Spleen (tissue), 13 donors: ENCODE measurements around the gene AGBL1. TPM values are rescaled to one million over a fixed set of nuclear protein-coding genes. Genes with fewer than 3 reads are reported as not detected.

Experiments
- DNase-seq: peaks from one replicate; pipeline ENCODE4 v3.0.0-alpha.2; 2020
- H3K27ac ChIP-seq, 8 donors: fragments of 200-600 bp; sonication (generic) in 7 of 8; 1 replicate in 4 of 8; 2 replicates in 4 of 8; pipeline versions ENCODE4 v1.5.0 to v1.8.0; 2016 to 2021; ENCODE audit warnings: inconsistent platforms in 4 of 8, mild to moderate bottlenecking in 4 of 8, moderate library complexity in 1 of 8
- H3K27me3 ChIP-seq, 7 donors: fragments of 200-600 bp; sonication (generic) in 6 of 7; replicated peaks in 1 of 7; 1 replicate in 4 of 7; 2 replicates in 3 of 7; pipeline versions ENCODE4 v1.5.0 to v1.8.0; 2016 to 2021; ENCODE audit warnings: inconsistent platforms in 3 of 7, mild to moderate bottlenecking in 1 of 7
- H3K36me3 ChIP-seq, 6 donors: fragments of 200-600 bp; sonication (generic) in 5 of 6; 1 replicate in 4 of 6; 2 replicates in 2 of 6; pipeline versions ENCODE4 v1.5.0 to v1.8.0; 2016 to 2021; ENCODE audit warnings: inconsistent platforms in 2 of 6
- H3K4me1 ChIP-seq, 6 donors: fragments of 200-600 bp; sonication (generic) in 5 of 6; 1 replicate in 3 of 6; 2 replicates in 3 of 6; pipeline versions ENCODE4 v1.5.0 to v1.8.0; 2016 to 2021; ENCODE audit warnings: inconsistent platforms in 3 of 6
- H3K4me3 ChIP-seq, 8 donors: fragments of 200-600 bp; sonication (generic) in 7 of 8; 1 replicate in 4 of 8; 2 replicates in 4 of 8; pipeline versions ENCODE4 v1.5.0 to v1.8.0; 2016 to 2021; ENCODE audit warnings: inconsistent platforms in 4 of 8, mild to moderate bottlenecking in 4 of 8, moderate library complexity in 2 of 8
- H3K9me3 ChIP-seq, 8 donors: fragments of 200-600 bp; sonication (generic) in 7 of 8; 1 replicate in 4 of 8; 2 replicates in 4 of 8; pipeline versions ENCODE4 v1.5.0 to v1.8.0; 2016 to 2021; ENCODE audit warnings: inconsistent platforms in 4 of 8
- POLR2A ChIP-seq, 3 donors: fragments of 450-650 bp; IDR thresholded peaks; one replicate each; pipeline ENCODE4 v1.5.1; 2017; ENCODE audit warnings: antibody characterized with exemption in 3 of 3, mild to moderate bottlenecking in 1 of 3
- POLR2AphosphoS5 ChIP-seq, 3 donors: sonication (generic); formaldehyde crosslinking; IDR thresholded peaks; one replicate each; pipeline ENCODE4 v1.5.1; 2017; ENCODE audit warnings: antibody characterized with exemption in 3 of 3
- WGBS, 5 donors: extraction: QIAGEN DNeasy Blood & Tissue Kit in 3 of 5; methylation state at CpG; one replicate each; pipeline versions ENCODE4 v1.1.5 to v1.1.7; 2013 to 2018; 5-methylcytosine and 5-hydroxymethylcytosine counted together
- intact Hi-C: fragments of 100-400 bp; cut with DNase I; formaldehyde crosslinking; loops from one replicate; pipeline ENCODE4 v1.15.0; 2023; ENCODE audit warnings: low total_unique reads
- long read RNA-seq, 2 donors: transcript quantifications; one replicate each; lab custom pipeline, GENCODE V29; 2026
- polyA plus RNA-seq, 3 donors: library from polyadenylated mRNA; stranded (reverse); fragments of 200-250 nt; gene quantifications; one replicate each; pipeline ENCODE4 v1.2.1, GENCODE V29; 2013
- total RNA-seq, 7 donors: library from RNA; depleted of rRNA in 3 of 7; stranded (reverse); fragments of >200 nt in 3 of 7; fragmentation: NEBNext Ultra II Directional in 4 of 7; extraction: Animal tissue kit (Norgen Biotek cat#: 25700) in 4 of 7; gene quantifications; one replicate each; pipeline versions ENCODE4 v1.1.0 to v1.2.1, GENCODE V29; 2016 to 2021
- TF ChIP-seq, protein P1 (sequence below), 11 experiments: fragments of 200-600 bp in 7 of 11; fragments of 450-650 bp in 4 of 11; sonication (generic) in 4 of 11; IDR thresholded peaks in 8 of 11; conservative IDR thresholded peaks in 3 of 11; 1 replicate in 7 of 11; 2 replicates in 4 of 11; pipeline versions ENCODE4 v1.4.0 to v1.8.0; 2016 to 2021; ENCODE audit warnings: antibody characterized with exemption in 11 of 11, inconsistent platforms in 4 of 11, mild to moderate bottlenecking in 1 of 11
- donor health status: healthy with polysubstance abuse.
- donor health status: DM: no; HTN: no; CAD: no; lungs with moderate emphysema.
- donor health status: DM: no; HTN: no; CAD: no.
- donor health status: Bipolar disorder and iron deficiency.
- donor health status: healthy.
- donor health status: DM: no; HTN: no; CAD: no.
- donor health status: DM: yes; HTN: yes; CAD: no.

AGBL1 gene
- not detected for total RNA-seq
- polyA plus RNA-seq = not detected
- long read RNA-seq, donor 1 = 0 reads
- long read RNA-seq, donor 2 = 0 reads

DNA sequence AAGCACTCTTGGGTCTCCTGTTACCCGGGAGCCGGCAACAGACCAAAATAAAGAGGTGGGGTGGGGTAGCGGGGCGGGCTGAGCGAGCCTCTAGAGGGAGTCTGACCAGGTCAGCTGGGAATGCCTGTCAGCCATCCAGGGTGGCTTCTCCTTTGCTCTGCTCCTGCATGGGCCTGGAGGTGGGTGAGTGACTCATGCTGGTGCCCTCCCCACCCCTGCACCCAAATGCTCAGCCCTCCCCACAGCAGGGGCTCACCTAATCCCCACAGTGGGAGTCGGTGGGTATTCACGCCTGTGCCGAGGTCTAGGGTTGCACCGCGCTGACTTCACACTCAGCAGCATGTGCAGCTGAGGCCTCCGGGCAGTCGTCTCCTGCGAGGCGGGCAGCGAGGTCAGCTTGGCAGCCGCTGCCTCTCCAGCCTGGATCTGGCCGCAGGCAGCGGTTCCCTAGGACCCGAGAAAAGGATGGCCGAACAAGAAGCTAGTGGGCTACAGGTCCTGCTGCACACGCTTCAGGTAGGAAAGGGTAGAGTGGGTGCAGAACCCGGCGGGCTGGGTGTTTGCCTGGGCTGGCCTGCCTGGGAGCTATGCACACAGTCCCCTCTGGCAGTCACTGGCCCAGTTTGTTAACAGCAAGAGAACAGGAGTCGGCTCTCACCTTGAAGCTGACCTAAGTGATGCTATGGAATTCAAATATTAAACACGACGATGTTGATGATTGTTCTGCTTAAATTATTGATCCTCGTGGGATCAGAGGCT lies at the start of gene AGBL1:
Gene AGBL1 (plus strand): TSS at position 364 of the 759 bp plus-strand sequence.
- no peaks in the 10 kb centered on the region for H3K9me3 ChIP-seq
- no peak for TF ChIP-seq POLR2AphosphoS5 (IDR thresholded peaks at IDR 0.05)
- no peak for TF ChIP-seq POLR2A (IDR thresholded peaks at IDR 0.05)
- TF ChIP-seq, protein P1, sequence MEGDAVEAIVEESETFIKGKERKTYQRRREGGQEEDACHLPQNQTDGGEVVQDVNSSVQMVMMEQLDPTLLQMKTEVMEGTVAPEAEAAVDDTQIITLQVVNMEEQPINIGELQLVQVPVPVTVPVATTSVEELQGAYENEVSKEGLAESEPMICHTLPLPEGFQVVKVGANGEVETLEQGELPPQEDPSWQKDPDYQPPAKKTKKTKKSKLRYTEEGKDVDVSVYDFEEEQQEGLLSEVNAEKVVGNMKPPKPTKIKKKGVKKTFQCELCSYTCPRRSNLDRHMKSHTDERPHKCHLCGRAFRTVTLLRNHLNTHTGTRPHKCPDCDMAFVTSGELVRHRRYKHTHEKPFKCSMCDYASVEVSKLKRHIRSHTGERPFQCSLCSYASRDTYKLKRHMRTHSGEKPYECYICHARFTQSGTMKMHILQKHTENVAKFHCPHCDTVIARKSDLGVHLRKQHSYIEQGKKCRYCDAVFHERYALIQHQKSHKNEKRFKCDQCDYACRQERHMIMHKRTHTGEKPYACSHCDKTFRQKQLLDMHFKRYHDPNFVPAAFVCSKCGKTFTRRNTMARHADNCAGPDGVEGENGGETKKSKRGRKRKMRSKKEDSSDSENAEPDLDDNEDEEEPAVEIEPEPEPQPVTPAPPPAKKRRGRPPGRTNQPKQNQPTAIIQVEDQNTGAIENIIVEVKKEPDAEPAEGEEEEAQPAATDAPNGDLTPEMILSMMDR (IDR thresholded peaks at IDR 0.05 in 8 of 11, conservative IDR thresholded peaks at IDR 0.05 in 3 of 11) = no peak
- intact Hi-C loops = no loop called here
- WGBS, 5 donors = 79 to 86% (median 81%) methylated on average over 23 to 27 of the region's 27 CpGs
- H3K27ac ChIP-seq = no peak within 1 kb of the TSS
- H3K36me3 ChIP-seq = no peaks in the 10 kb centered on the region
- H3K4me3 ChIP-seq = no peak within 1 kb of the TSS
- DNase-seq = no peak
- no peaks in the 10 kb centered on the region for H3K4me1 ChIP-seq
- H3K27me3 ChIP-seq = peaks cover 0 to 30% (median 0%) of the 10 kb centered on the region in 7 donors

DNA sequence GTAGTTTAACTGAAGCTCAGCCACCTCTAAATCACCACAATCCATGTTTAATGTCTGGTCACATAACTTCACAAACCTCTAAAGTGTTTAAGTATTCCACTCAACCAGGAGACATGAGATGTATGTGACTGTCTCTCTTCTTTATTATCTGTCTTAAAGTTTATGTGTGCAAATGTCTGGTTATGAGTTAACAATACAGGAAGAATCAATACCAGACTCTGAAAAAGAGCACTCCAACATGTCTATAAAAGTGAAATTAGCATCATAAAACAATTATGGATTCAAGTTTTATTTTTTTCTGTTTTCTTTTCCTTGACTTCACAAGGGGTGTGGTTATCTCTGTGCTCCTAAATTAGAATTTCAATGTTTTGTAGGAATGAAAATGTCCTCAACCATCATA lies 44.8 kb upstream of the AGBL1 start:
- no peaks in the 10 kb centered on the region for H3K9me3 ChIP-seq
- H3K4me1 ChIP-seq = no peaks in the 10 kb centered on the region
- H3K27ac ChIP-seq = no peak overlapping the region
- intact Hi-C loops = no loop called here
- no peaks in the 10 kb centered on the region for H3K27me3 ChIP-seq
- TF ChIP-seq POLR2AphosphoS5 (IDR thresholded peaks at IDR 0.05) (no peak), POLR2A (IDR thresholded peaks at IDR 0.05) (no peak)
- TF ChIP-seq, protein P1 (IDR thresholded peaks at IDR 0.05 in 8 of 11, conservative IDR thresholded peaks at IDR 0.05 in 3 of 11) = no peak
- no peaks in the 10 kb centered on the region for H3K36me3 ChIP-seq
- DNase-seq = no peak
- H3K4me3 ChIP-seq = no peak overlapping the region

DNA sequence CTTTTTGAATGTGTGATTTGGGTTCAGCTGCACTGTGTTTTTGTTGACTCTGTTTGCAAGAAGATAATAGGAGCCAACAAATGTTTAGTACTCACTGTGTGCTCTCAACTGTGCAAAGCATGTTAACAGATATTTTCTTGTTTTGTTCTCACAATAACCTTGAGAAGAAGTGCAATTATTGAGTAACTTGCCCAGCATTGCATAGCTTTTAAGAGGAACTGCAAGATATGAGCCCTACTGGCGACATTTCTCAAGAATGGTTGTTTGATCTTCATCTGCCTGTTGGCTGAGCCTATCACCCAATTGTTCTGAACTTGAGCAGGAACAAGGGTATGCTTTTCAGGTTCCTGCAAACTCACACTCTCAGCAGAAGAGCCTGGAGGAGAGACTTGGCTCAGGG lies 43.4 kb upstream of the AGBL1 start:
- Histone ChIP-seq H3K9me3 (no peaks in the 10 kb centered on the region), H3K36me3 (no peaks in the 10 kb centered on the region), H3K4me1 (no peaks in the 10 kb centered on the region), H3K4me3 (no peak overlapping the region), H3K27me3 (peaks cover 0 to 10% (median 0%) of the 10 kb centered on the region in 7 donors), H3K27ac (peak overlapping the region in 1 of 8 donors; percentile 33)
- no peak for TF ChIP-seq POLR2A (IDR thresholded peaks at IDR 0.05)
- TF ChIP-seq, protein P1 (IDR thresholded peaks at IDR 0.05 in 8 of 11, conservative IDR thresholded peaks at IDR 0.05 in 3 of 11) = no peak
- no peak for TF ChIP-seq POLR2AphosphoS5 (IDR thresholded peaks at IDR 0.05)
- no peak for DNase-seq
- intact Hi-C loops = no loop called here
- WGBS, 5 donors = 60 to 88% (median 73%) methylated on average over 1 of the region's 1 CpG

DNA sequence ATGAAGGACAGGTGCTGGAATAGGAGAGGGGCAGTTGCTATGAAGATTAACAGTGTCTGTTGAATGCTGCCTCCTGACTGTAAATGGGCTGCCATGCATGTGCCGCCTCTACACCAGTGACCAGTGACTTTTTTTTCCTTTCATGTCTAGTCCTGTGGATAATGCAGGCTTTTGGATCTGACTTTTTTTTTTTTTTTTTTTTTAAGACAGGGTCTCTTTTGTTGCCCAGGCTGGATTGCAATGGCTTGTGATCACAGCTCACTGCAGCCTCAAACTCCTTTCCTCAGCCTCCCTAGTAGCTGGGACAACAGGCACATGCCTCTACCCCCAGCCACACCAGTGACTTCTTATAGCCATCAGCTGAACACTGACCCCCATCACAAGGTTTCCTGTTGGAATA lies 41.2 kb upstream of the AGBL1 start:
- TF ChIP-seq, protein P1 (IDR thresholded peaks at IDR 0.05 in 8 of 11, conservative IDR thresholded peaks at IDR 0.05 in 3 of 11) = no peak
- TF ChIP-seq POLR2AphosphoS5 (IDR thresholded peaks at IDR 0.05) = no peak
- TF ChIP-seq POLR2A (IDR thresholded peaks at IDR 0.05) = no peak
- Histone ChIP-seq H3K4me3 (no peak overlapping the region), H3K36me3 (no peaks in the 10 kb centered on the region), H3K4me1 (no peaks in the 10 kb centered on the region), H3K27me3 (peaks cover 0 to 33% (median 0%) of the 10 kb centered on the region in 7 donors), H3K27ac (no peak overlapping the region), H3K9me3 (no peaks in the 10 kb centered on the region)
- intact Hi-C loops = no loop called here
- DNase-seq = no peak
- 88 to 100% (median 94%) methylated on average over 1 of the region's 1 CpG for WGBS, 5 donors
